HEK293 (cell line): ENCODE data around the gene KLRD1.

Experiments used
- CTCF ChIA-PET: fragments of 350-600 bp; formaldehyde crosslinking; extraction: SDS; loops from one replicate; lab custom pipeline; 2021; ENCODE audit warnings: antibody characterized with exemption; lab: Yijun Ruan, JAX
- POLR2A ChIA-PET: fragments of 300-600 bp; formaldehyde crosslinking; extraction: SDS; loops from one replicate; lab custom pipeline; 2020; ENCODE audit warnings: antibody characterized with exemption, inconsistent platforms; lab: Yijun Ruan, JAX
- H3K27ac ChIP-seq: fragments of 200-500 bp; sonication (Bioruptor generic); 2 replicates; pipeline ENCODE4 v1.5.1; 2014; ENCODE audit warnings: low read depth, low read length, control low read depth, inconsistent platforms; ENCODE audit errors: extremely low read depth
- H3K36me3 ChIP-seq, 2 experiments: fragments of 200-500 bp in 1 of 2; sonication (Bioruptor generic) in 1 of 2; 1 replicate in 1 of 2; 2 replicates in 1 of 2; pipeline ENCODE4 v1.5.1; 2014 to 2017; ENCODE audit warnings: inconsistent platforms in 2 of 2, low read length in 2 of 2; ENCODE audit not compliant: control insufficient read depth in 2 of 2, insufficient read depth in 1 of 2
- H3K4me1 ChIP-seq: fragments of 200-500 bp; sonication (Bioruptor generic); 2 replicates; pipeline ENCODE4 v1.5.1; 2014; ENCODE audit warnings: mild to moderate bottlenecking, low read length, inconsistent platforms; ENCODE audit not compliant: control insufficient read depth, insufficient read depth
- H3K4me3 ChIP-seq: 2 replicates; pipeline ENCODE4 v1.5.1; 2011; ENCODE audit warnings: low read depth, mild to moderate bottlenecking, control low read depth, low read length, moderate library complexity
- H3K9me3 ChIP-seq: fragments of 200-500 bp; sonication (Bioruptor generic); 2 replicates; pipeline ENCODE4 v1.5.1; 2014; ENCODE audit warnings: low read depth, low read length, inconsistent platforms; ENCODE audit not compliant: control insufficient read depth, insufficient read depth
- INSM2 ChIP-seq: fragments of 450-650 bp; formaldehyde crosslinking; IDR thresholded peaks from 2 replicates; pipeline ENCODE4 v1.5.1; 2016; ENCODE audit warnings: missing biosample characterization, missing genetic modification characterization
- KLF1 ChIP-seq: fragments of 450-650 bp; formaldehyde crosslinking; IDR thresholded peaks from 2 replicates; pipeline ENCODE4 v1.5.1; 2016; ENCODE audit warnings: missing biosample characterization, missing genetic modification characterization
- KLF16 ChIP-seq: fragments of 450-650 bp; formaldehyde crosslinking; IDR thresholded peaks from 2 replicates; pipeline ENCODE4 v1.5.1; 2017; ENCODE audit warnings: missing biosample characterization, missing genetic modification characterization
- KLF7 ChIP-seq: fragments of 450-650 bp; formaldehyde crosslinking; IDR thresholded peaks from 2 replicates; pipeline ENCODE4 v1.5.1; 2016; ENCODE audit warnings: missing biosample characterization, missing genetic modification characterization, borderline replicate concordance
- OSR2 ChIP-seq: fragments of 450-650 bp; formaldehyde crosslinking; IDR thresholded peaks from 2 replicates; pipeline ENCODE4 v1.5.1; 2016; ENCODE audit warnings: missing biosample characterization, missing genetic modification characterization
- PATZ1 ChIP-seq: fragments of 450-650 bp; formaldehyde crosslinking; IDR thresholded peaks from 2 replicates; pipeline ENCODE4 v1.5.1; 2016; ENCODE audit warnings: missing biosample characterization, missing genetic modification characterization
- PRDM2 ChIP-seq: fragments of 450-650 bp; formaldehyde crosslinking; IDR thresholded peaks from 2 replicates; pipeline ENCODE4 v1.5.1; 2016; ENCODE audit warnings: missing biosample characterization, missing genetic modification characterization, borderline replicate concordance
- SP7 ChIP-seq: fragments of 450-650 bp; formaldehyde crosslinking; IDR thresholded peaks from 2 replicates; pipeline ENCODE4 v1.5.1; 2016; ENCODE audit warnings: missing biosample characterization, missing genetic modification characterization
- WT1 ChIP-seq: fragments of 450-650 bp; formaldehyde crosslinking; IDR thresholded peaks from 2 replicates; pipeline ENCODE4 v1.5.1; 2016; ENCODE audit warnings: missing biosample characterization, missing genetic modification characterization
- ZFHX2 ChIP-seq: fragments of 450-650 bp; formaldehyde crosslinking; conservative IDR thresholded peaks from 2 replicates; pipeline ENCODE4 v1.5.1; 2016; ENCODE audit warnings: missing biosample characterization, missing genetic modification characterization
- ZNF10 ChIP-seq: fragments of 450-650 bp; formaldehyde crosslinking; IDR thresholded peaks from 2 replicates; pipeline ENCODE4 v1.5.1; 2017; ENCODE audit warnings: missing biosample characterization, missing genetic modification characterization
- ZNF112 ChIP-seq: fragments of 450-650 bp; formaldehyde crosslinking; IDR thresholded peaks from 2 replicates; pipeline ENCODE4 v1.5.0; 2017; ENCODE audit warnings: missing biosample characterization, missing genetic modification characterization
- ZNF114 ChIP-seq: fragments of 450-650 bp; formaldehyde crosslinking; IDR thresholded peaks from 2 replicates; pipeline ENCODE4 v1.5.0; 2017; ENCODE audit warnings: missing biosample characterization, missing genetic modification characterization
- ZNF133 ChIP-seq: fragments of 450-650 bp; formaldehyde crosslinking; IDR thresholded peaks from 2 replicates; pipeline ENCODE4 v1.5.1; 2016; ENCODE audit warnings: missing biosample characterization, missing genetic modification characterization
- ZNF157 ChIP-seq: fragments of 450-650 bp; formaldehyde crosslinking; IDR thresholded peaks from 2 replicates; pipeline ENCODE4 v1.5.1; 2016; ENCODE audit warnings: missing biosample characterization, missing genetic modification characterization
- ZNF221 ChIP-seq: fragments of 450-650 bp; formaldehyde crosslinking; IDR thresholded peaks from 2 replicates; pipeline ENCODE4 v1.5.1; 2017; ENCODE audit warnings: missing biosample characterization, missing genetic modification characterization, borderline replicate concordance
- ZNF24 ChIP-seq: fragments of 450-650 bp; formaldehyde crosslinking; IDR thresholded peaks from 2 replicates; pipeline ENCODE4 v1.5.1; 2016; ENCODE audit warnings: missing biosample characterization, missing genetic modification characterization
- ZNF274 ChIP-seq, 2 experiments: fragments of 200-500 bp in 1 of 2; fragments of 450-650 bp in 1 of 2; sonication (Bioruptor generic) in 1 of 2; formaldehyde crosslinking in 1 of 2; IDR thresholded peaks; 2 replicates each; pipeline versions ENCODE4 v1.5.1 to v1.6.1; 2014 to 2016; ENCODE audit warnings: borderline replicate concordance in 1 of 2, inconsistent platforms in 1 of 2, low read length in 1 of 2, missing biosample characterization in 1 of 2, missing genetic modification characterization in 1 of 2
- ZNF366 ChIP-seq: fragments of 450-650 bp; formaldehyde crosslinking; conservative IDR thresholded peaks from 2 replicates; pipeline ENCODE4 v1.5.1; 2016; ENCODE audit warnings: missing biosample characterization, missing genetic modification characterization
- ZNF37A ChIP-seq: fragments of 450-650 bp; IDR thresholded peaks from 2 replicates; pipeline ENCODE4 v1.5.1; 2018; ENCODE audit warnings: missing biosample characterization, missing genetic modification characterization
- ZNF529 ChIP-seq: fragments of 450-650 bp; formaldehyde crosslinking; IDR thresholded peaks from 2 replicates; pipeline ENCODE4 v1.5.1; 2017; ENCODE audit warnings: missing genetic modification characterization, missing biosample characterization; ENCODE audit not compliant: insufficient replicate concordance
- ZNF623 ChIP-seq: fragments of 450-650 bp; formaldehyde crosslinking; IDR thresholded peaks from 2 replicates; pipeline ENCODE4 v1.5.1; 2016; ENCODE audit warnings: missing biosample characterization, missing genetic modification characterization
- ZNF670 ChIP-seq: fragments of 450-650 bp; formaldehyde crosslinking; IDR thresholded peaks from 2 replicates; pipeline ENCODE4 v1.5.1; 2016; ENCODE audit warnings: missing biosample characterization, missing genetic modification characterization, low read depth
- ZNF777 ChIP-seq: fragments of 450-650 bp; formaldehyde crosslinking; IDR thresholded peaks from 2 replicates; pipeline ENCODE4 v1.5.1; 2017; ENCODE audit warnings: missing biosample characterization, missing genetic modification characterization, borderline replicate concordance
- TF ChIP-seq, protein P1 (sequence below): fragments of 450-650 bp; formaldehyde crosslinking; IDR thresholded peaks from 2 replicates; pipeline ENCODE4 v1.5.1; 2017; ENCODE audit warnings: missing biosample characterization, mild to moderate bottlenecking, missing genetic modification characterization, moderate library complexity

The KLRD1 gene

GRCh38 chr12:10293151-10293550 lies 14.5 kb upstream of the KLRD1 start:
- Histone ChIP-seq H3K9me3 (no peaks in the 10 kb centered on the region), H3K27ac (no peak overlapping the region), H3K36me3 (no peaks in the 10 kb centered on the region), H3K4me3 (no peak overlapping the region), H3K4me1 (no peaks in the 10 kb centered on the region)
- ChIA-PET CTCF (no interaction called here), POLR2A (no interaction called here)
- TF ChIP-seq ZNF133 (tag by site-specific recombination) (no peak), ZNF366 (tag by site-specific recombination) (no peak), ZNF37A (tag by site-specific recombination) (no peak), ZNF274 (IDR thresholded peaks at IDR 0.05; ENCODE audit: low read length) (no peak), ZNF274 (tag by site-specific recombination; IDR thresholded peaks at IDR 0.05; ENCODE audit: borderline replicate concordance) (no peak), SP7 (tag by site-specific recombination) (no peak), WT1 (no peak), ZNF114 (tag by site-specific recombination) (no peak), ZNF221 (tag by site-specific recombination) (no peak), ZNF623 (tag by site-specific recombination) (no peak), ZNF777 (tag by site-specific recombination) (no peak), ZNF24 (tag by site-specific recombination) (no peak)
- TF ChIP-seq, protein P1, sequence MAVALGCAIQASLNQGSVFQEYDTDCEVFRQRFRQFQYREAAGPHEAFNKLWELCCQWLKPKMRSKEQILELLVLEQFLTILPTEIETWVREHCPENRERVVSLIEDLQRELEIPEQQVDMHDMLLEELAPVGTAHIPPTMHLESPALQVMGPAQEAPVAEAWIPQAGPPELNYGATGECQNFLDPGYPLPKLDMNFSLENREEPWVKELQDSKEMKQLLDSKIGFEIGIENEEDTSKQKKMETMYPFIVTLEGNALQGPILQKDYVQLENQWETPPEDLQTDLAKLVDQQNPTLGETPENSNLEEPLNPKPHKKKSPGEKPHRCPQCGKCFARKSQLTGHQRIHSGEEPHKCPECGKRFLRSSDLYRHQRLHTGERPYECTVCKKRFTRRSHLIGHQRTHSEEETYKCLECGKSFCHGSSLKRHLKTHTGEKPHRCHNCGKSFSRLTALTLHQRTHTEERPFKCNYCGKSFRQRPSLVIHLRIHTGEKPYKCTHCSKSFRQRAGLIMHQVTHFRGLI (tag by site-specific recombination) = no peak

- H3K4me1 ChIP-seq = no peaks in the 10 kb centered on the region
- no peaks in the 10 kb centered on the region for H3K9me3 ChIP-seq
- CTCF ChIA-PET = interaction anchor here (0.5 kb wide), 1 partner anchor 18 kb away, joined by 4 read pairs; no protein-coding TSS in a partner anchor
- TF ChIP-seq ZNF10 (tag by site-specific recombination) = no peak
- TF ChIP-seq ZFHX2 = no peak
- no peak for TF ChIP-seq KLF7
- TF ChIP-seq ZNF112 (tag by site-specific recombination) = no peak
- TF ChIP-seq PRDM2 = no peak
- TF ChIP-seq PATZ1 (tag by site-specific recombination) = no peak
- no peak for TF ChIP-seq SP7 (tag by site-specific recombination)
- TF ChIP-seq ZNF157 (tag by site-specific recombination) = no peak
- no peak for TF ChIP-seq KLF16 (tag by site-specific recombination)
- no peak for TF ChIP-seq ZNF670 (tag by site-specific recombination)
- TF ChIP-seq OSR2 = no peak
- TF ChIP-seq KLF1 (tag by site-specific recombination) = no peak
- no peak for TF ChIP-seq INSM2 (tag by site-specific recombination)
- no peak for TF ChIP-seq ZNF529 (tag by site-specific recombination)
- TF ChIP-seq, all 188 proteins: peak for 0
- Histone ChIP-seq H3K4me3 (no peak overlapping the region), H3K36me3 (no peaks in the 10 kb centered on the region), H3K27ac (no peak overlapping the region)
- POLR2A ChIA-PET = no interaction called here
Observed at GRCh38 chr12:10293570-10294227, 14.0 kb upstream of the KLRD1 start.
